Fibroblast of skin of abdomen (primary cell): ENCODE measurements around the gene MRPS27.
"Not testable (repeated sequence)": the region's sequence is repeated elsewhere in the genome, so short reads cannot be mapped to it uniquely, and the experiment has no call there.

Source experiments
- DNase-seq: peaks from one replicate; pipeline ENCODE4 v3.0.0-alpha.2; 2013

The MRPS27 gene

DNA sequence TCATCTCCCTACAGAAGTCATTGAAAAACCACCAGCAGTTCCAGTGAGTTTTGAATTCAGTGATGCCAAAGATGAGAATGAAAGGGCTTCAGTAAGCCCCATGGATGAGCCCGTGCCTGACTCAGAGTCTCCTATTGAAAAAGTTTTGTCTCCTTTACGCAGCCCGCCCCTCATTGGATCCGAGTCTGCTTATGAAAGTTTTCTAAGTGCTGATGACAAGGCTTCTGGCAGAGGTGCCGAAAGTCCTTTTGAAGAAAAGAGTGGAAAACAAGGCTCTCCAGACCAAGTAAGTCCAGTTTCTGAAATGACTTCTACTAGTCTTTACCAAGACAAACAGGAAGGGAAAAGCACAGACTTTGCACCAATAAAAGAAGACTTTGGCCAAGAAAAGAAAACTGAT, 122.6 kb downstream of the MRPS27 start:
- DNase-seq = no peak

DNA sequence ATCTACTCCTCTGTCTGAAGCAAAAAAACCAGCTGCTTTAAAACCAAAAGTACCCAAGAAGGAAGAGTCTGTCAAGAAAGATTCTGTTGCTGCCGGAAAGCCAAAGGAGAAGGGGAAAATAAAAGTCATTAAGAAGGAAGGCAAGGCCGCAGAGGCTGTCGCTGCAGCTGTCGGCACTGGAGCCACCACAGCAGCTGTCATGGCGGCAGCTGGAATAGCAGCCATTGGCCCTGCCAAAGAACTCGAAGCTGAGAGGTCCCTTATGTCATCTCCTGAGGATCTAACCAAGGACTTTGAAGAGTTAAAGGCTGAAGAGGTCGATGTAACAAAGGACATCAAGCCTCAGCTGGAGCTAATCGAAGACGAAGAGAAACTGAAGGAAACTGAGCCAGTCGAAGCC, 124.5 kb downstream of the MRPS27 start:
- DNase-seq = no peak

DNA sequence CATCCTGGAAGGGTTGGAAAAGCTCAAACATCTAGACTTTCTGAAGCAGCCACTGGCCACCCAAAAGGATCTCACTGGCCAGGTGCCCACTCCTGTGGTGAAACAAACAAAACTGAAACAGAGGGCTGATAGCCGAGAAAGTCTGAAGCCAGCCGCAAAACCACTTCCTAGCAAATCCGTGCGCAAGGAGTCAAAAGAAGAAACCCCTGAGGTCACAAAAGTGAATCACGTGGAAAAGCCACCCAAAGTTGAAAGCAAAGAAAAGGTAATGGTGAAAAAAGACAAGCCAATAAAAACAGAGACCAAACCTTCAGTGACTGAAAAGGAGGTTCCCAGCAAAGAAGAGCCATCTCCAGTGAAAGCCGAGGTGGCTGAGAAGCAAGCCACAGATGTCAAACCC, 125.2 kb downstream of the MRPS27 start:
- no peak for DNase-seq

DNA sequence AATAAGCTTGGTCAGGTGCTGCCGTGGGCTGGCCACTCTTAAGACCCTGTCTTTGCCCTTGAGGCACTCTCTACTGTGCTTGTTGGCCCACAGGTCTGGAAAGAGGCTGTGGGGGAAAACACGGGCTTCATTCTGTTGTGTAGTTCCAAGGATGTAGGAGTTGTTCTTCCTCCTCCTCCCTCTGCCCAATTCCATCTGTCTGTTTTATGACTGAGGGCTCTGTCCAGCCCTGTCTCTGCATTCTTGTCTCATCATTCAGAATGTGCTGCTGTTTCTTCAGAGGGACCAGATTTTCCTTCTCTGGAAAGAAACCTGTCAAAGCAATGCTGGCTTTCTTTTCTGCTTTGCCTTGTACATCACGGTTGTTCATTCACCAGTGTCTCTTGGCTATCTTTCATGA, 128.6 kb downstream of the MRPS27 start:
- DNase-seq = no peak

DNA sequence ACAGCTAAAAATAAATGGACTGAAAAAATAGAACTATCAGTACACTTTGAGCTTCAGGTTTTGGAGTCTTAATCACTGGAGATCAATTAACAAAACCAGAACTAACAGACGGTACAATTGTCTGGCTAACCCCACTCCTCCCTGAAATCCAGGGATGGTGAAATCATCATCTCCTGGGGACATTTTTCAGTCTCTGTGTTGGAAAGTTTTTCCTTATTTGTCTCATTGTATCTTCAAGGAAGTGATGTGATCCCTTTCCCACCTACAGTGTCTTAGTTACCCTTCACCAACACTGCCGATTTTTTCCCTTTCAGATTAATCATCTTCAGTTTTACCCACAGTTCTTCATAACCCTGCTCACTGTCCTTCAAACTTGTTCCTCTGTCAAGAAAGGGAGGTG, 130.9 kb downstream of the MRPS27 start:
- no peak for DNase-seq

DNA sequence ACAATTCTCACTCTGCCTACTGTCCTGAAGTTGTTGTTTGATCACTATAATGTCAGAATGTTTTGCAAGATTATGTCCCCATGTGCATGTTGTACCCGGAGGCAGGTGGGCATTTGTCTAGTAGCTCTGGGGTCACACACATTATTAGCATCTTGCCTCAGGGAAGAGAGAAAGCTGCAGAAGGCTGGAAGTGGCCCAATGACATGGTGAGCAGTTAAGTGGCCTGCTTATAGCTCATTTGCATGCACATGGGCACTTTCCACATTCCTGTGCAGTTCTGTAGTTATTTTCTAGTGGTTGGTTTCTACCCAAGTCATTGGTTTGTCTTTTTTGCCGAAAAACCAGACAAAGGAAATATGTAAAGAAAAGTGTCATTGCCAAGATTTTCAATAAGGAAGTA, 131.9 kb downstream of the MRPS27 start:
- no peak for DNase-seq

DNA sequence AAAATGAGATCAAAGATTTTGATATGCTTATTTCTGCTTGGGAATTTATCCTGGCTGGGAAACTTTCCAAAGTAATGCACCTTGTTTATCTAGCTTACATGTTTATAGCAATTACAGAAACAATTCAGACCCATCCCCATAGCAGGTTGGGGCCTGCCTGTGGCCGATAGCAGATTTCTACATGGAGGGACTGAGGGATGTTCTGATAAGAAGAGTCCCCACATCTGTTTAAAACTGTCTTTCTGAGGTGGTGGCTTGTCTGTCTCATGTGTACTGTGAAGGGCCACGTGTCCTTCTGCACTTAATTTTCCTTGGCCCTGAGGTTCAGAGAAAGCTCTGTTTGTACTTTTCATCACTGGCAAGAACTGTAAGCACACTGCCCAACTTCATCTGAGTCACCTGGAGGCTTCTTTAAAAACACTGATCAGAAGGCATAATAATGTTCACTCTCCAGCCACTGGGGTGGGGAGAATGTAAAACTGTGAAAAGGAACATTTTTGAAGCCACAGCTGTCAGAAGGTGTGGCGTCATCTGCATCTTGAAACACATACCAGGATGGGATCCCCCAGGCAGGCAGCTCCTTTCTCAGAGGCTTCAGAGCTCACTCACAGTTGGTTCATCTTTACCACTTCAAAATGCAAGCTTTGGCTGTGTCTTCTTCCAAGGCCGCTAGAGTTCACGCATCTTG, 132.5 kb downstream of the MRPS27 start:
- DNase-seq = peak; percentile 45

DNA sequence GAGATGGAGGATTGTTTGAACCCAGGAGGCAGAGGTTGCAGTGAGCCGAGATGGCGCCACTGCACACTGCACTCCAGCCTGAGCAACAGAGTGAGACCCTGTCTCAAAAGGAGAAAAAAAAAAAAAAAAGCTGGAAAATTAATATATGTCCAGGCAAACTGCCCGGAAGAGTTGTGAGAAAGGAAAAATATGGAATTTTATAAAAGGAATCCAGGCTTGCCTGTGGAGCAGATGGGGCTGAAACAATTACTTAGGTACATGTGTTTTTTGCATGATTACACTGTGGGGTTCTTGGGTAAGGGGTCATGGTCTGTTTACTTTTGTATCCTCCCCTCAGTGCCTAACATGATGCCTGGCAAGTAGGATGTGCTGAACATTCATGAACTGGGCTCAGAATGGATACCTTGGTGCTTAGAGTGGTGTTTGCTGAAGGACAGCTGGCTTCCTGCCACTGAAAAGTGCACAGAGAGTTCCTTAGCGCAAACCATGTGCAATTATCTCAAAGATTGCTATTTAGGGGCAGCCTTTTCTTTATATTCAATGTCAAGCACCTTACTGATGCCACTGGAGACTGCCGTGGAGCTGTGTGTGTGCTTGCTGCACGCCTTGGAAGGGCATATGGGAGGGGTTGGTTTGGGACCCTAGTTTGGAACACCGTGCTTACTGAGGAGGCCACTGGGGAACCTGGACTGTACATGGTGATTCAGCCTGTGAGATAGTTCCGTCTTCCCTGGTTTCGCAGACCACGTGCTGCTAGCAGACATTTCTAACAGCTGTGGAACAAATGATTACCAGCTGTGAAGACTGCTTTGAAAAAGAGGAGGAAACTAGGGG, 134.3 kb downstream of the MRPS27 start:
- DNase-seq = peak; percentile 88

DNA sequence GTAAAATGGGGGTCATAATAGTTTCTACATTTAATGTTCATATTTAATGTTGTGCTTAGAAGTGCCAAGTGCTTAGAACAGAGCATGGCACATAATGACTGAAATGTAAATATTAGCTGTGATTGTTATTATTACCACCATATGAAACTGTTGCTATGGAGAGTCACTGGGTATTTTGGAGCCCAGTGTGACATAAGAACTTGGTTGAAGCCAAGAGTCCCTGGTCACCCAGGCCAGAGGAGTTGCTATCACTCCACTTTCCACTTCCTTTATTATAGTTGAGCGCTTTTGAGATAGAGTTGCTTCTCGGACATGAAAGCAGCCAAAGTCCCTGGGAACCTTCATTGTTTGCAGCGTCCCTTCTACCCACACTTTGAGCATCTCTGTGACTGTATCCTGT, 135.6 kb downstream of the MRPS27 start:
- DNase-seq = no peak

DNA sequence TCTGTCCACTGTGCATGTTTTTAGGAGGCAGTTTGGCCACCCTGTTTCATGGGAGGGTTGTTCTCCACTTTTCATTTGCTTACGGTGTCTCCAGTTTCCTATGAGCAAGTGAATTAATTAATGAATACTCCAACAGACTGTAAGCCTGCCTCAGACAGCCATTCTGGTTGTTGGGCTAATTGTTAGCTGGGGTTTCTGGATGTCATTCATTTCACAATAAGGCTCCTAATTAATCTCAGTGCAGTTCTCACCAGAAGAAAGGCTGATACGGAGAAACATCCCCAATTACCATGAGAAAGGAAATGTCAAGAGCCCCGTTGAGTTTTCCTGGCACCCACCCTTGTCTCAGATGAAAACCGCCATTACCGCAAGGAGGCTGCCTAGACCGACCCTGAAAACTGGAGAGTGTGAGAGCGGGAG, 136.9 kb downstream of the MRPS27 start:
- no peak for DNase-seq

DNA sequence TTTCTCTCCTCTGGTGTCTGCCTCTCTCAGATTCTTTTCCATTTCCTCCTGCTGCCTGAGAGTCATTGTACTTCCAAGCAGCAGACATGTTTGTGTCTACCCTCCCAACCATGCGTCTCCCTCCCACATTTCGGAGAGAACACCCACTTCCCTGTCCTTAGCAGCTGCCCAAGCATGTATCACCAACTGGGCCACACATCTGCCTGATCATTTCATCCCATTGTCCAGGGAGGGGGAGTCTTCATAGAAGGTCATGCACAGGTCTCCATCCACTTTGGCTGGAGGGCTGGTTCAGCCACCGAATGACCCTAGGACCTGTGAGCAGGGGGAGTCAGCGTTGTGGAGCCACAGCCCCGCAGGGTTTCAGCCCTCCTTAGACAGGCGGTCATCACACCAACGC, 137.4 kb downstream of the MRPS27 start:
- no peak for DNase-seq

DNA sequence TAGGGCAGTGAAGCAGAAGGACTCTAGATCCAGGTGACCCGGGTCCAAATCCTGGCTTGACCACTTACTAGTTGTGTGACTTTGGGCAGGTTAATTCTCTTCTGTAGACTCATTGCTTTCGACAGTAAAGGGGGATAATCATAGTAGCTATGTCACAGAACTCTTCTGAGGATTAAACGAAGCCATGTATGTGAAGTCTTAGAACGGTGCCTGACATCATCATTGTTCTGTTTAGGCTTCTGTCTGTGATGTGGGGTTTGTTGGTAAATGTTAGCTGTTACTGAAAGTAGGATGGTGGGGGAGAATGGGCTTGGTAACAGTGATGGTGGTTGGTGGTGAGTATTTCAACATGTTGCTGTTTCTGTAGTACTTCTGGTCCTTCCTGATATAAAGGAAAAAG, 139.1 kb downstream of the MRPS27 start:
- DNase-seq = no peak

DNA sequence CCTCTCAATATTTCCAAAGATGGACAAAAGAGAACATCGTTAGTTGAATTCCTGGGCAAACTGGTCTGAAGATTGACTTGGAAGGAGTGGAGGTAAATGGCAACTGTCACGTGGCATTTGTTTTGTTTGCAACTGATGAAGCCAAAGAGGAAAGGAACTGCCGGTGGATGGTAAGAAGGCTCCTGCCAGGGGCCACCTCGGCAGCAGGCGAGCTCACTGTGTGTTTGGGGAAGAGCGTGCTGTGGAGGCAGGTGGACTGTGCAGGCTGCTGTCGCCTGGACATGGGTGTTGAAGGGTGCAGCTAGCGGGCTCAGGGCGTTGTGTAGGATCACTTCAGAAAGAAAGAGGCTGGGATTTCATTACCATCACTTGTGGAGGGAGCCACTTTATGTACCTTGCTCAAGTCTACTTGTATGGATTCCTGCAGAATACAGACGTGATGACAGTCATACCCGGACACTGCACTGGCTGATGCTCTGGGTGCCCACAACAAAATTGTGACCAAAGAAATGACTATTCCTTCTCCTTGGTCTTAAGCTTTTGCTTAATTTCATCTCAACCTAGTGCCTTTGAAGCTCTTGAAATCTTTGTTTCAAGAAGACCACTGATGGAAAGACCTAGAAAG, 140.1 kb downstream of the MRPS27 start:
- DNase-seq = no peak

DNA sequence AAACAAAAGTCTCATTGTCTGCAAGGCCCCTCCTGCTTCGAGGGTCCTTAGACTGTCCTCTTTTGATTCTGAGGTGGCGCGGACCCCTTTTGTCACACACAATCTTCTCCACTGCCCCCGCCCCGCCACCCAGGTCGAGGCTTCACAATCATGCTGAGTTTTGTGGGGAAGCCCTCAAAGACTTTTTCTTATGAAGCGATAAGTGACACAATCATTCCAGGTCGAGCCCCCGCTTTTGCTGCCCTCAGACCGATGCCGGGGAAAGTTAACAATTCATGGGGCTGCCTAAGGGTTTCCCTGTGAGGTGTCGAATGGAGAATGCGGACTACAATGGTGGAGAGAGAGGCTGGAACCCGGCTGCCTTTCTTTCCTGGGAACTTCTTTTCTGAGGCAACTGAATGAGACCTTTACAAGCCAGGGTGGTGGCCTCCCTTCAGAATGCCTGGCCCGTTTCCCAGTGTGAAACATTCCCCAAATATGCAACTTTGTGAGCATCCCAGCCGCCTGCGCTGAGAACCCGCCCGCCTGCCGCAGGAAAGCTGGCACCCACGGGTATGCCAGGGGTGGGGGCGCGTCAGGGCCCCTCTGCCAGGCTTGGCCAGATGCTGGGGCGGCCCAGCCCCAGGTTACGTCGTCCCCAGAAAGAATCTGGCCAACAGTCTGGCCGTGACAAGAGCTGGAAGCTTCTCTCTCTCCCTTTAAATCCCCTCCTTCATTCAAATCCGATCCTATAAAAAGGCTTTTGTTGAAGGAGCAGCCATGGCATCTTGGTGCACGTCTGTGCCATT, 140.8 kb downstream of the MRPS27 start:
- DNase-seq = peak; percentile 93

DNA sequence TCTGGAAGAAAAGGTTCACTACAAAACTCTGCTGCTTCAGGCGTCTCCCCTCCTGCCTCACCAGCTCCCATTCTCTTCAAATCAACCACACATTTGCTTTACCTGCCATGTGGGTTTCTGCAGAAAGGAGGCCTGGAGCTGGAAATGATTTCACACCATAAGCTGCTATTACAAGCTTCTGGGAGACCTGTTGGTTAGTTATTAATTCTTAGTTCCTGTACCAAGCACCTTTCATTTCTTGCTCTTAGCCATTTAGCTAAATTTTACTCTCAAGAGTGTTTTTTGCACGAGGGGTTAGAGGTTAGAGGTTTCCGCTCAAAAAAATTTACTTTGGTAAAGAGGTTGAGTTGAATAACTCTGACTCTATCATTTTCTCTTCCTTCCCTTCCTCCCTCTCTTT, 142.5 kb downstream of the MRPS27 start:
- no peak for DNase-seq

DNA sequence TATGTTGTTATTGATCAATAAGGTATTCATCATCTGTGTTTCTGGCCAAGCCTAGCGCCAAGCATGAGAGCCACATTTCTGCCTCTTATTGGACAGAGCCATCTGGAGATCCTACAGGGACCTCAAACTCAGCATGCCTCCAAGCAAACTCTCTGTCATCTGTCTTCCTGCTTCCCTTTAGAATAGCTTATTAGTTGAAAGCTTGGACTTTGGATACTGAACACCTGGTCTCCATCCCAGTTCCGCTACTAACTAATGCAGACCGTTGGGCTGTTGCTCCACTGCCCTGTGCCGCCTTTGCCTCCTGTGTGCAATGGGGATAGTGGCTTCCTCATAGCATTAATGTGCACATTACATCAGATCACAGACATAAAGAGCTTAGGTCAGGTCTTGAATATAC, 147.3 kb downstream of the MRPS27 start:
- no peak for DNase-seq

DNA sequence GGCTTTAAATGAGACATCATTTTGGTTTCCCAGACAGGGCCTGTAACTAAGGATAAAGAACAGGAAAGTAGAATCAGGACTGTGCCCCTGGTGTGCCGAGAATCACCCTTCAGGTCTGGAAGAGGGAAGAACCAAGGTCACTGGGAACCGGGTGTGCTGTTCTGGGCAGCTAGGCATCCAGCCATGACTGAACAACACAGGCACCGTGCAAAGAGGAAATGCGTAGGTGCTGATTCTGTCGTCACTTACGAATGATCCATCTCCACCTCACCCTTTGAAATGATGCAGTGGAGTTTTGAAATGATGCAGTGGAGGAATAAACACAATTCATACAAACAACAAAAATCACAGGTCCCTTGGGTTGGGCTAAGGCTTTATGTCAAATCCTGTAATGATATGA, 148.4 kb downstream of the MRPS27 start:
- no peak for DNase-seq

DNA sequence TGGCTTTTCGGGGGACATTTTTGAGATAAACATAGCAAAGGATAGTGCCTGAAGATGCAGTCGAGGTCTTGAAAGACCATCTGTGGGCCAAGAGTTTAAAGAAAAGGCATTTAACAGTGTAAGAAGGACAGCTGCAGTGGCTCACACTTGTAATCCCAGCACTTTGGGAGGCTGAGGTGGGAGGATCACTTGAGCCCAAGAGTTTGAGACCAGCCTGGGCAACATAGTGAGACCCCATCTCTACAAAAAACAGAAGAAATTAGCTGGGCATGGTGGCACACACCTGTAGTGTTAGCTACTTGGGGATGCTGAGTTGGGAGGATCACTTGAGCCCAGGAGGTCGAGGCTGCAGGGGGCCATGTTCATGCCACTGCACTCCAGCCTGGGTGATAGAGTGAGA, 148.9 kb downstream of the MRPS27 start:
- DNase-seq = not testable (repeated sequence)

DNA sequence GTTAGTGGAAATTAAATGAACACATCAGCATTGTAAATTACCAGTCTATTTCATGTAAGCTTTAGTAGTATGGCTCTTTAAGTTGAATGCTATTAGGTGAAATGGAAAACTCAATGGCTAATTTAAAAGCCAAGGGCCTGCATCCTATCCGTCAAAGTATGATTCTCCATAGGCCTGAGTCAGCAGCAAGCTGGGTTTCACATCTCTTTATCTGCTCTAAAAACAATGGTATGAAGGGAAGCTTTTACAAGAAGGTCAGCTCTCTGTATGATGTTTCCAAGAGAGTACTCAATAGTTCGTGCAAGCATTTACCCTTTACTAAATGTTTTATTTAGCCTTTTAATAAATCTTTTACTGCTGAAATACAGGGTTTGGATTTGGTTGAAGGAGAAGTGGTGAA, 149.9 kb downstream of the MRPS27 start:
- no peak for DNase-seq
